ENCODE data around the gene P3H2.

The P3H2 gene

GRCh38 chr3:190070622-190071347 is 49.9 kb downstream of the P3H2 start:
- TF ChIP-seq REST (IDR thresholded peaks at IDR 0.05; ENCODE audit: insufficient read depth in 1 of 2, low read depth in 2 of 2, low read length in 2 of 2) (no peak), SIN3A (IDR thresholded peaks at IDR 0.05; ENCODE audit: borderline replicate concordance, insufficient read depth, low read length) (no peak), POLR2AphosphoS5 (IDR thresholded peaks at IDR 0.05; ENCODE audit: low read depth, low read length) (no peak)

- TF ChIP-seq FOXP2 (optimal IDR thresholded peaks at IDR 0.05; ENCODE audit: borderline replicate concordance, extremely low read depth, extremely low read length, insufficient read depth): no peak
- no peak for TF ChIP-seq POLR2AphosphoS5 (IDR thresholded peaks at IDR 0.05; ENCODE audit: low read depth, low read length)
- TF ChIP-seq TAF1 (IDR thresholded peaks at IDR 0.05; ENCODE audit: borderline replicate concordance, insufficient read depth, low read length): no peak
- TF ChIP-seq SIN3A (IDR thresholded peaks at IDR 0.05; ENCODE audit: borderline replicate concordance, insufficient read depth, low read length): no peak
Observed at GRCh38 chr3:190065204-190065603, 55.5 kb downstream of the P3H2 start.

- TF ChIP-seq POLR2AphosphoS5 (IDR thresholded peaks at IDR 0.05; ENCODE audit: low read depth, low read length) (no peak), FOXP2 (optimal IDR thresholded peaks at IDR 0.05; ENCODE audit: borderline replicate concordance, extremely low read depth, extremely low read length, insufficient read depth) (no peak), TAF1 (IDR thresholded peaks at IDR 0.05; ENCODE audit: borderline replicate concordance, insufficient read depth, low read length) (no peak), SIN3A (IDR thresholded peaks at IDR 0.05; ENCODE audit: borderline replicate concordance, insufficient read depth, low read length) (no peak), REST (IDR thresholded peaks at IDR 0.05; ENCODE audit: insufficient read depth in 1 of 2, low read depth in 2 of 2, low read length in 2 of 2) (no peak)
Observed at GRCh38 chr3:190064659-190065058, 56.0 kb downstream of the P3H2 start.

- TF ChIP-seq REST (IDR thresholded peaks at IDR 0.05; ENCODE audit: insufficient read depth in 1 of 2, low read depth in 2 of 2, low read length in 2 of 2): no peak
- no peak for TF ChIP-seq FOXP2 (optimal IDR thresholded peaks at IDR 0.05; ENCODE audit: borderline replicate concordance, extremely low read depth, extremely low read length, insufficient read depth)
- TF ChIP-seq SIN3A (IDR thresholded peaks at IDR 0.05; ENCODE audit: borderline replicate concordance, insufficient read depth, low read length): no peak
- no peak for TF ChIP-seq POLR2AphosphoS5 (IDR thresholded peaks at IDR 0.05; ENCODE audit: low read depth, low read length)
- TF ChIP-seq TAF1 (IDR thresholded peaks at IDR 0.05; ENCODE audit: borderline replicate concordance, insufficient read depth, low read length): no peak
Observed at GRCh38 chr3:190064112-190064511, 56.6 kb downstream of the P3H2 start.

- TF ChIP-seq POLR2AphosphoS5 (IDR thresholded peaks at IDR 0.05; ENCODE audit: low read depth, low read length): no peak
- TF ChIP-seq REST (IDR thresholded peaks at IDR 0.05; ENCODE audit: insufficient read depth in 1 of 2, low read depth in 2 of 2, low read length in 2 of 2): no peak
- no peak for TF ChIP-seq SIN3A (IDR thresholded peaks at IDR 0.05; ENCODE audit: borderline replicate concordance, insufficient read depth, low read length)
- TF ChIP-seq TAF1 (IDR thresholded peaks at IDR 0.05; ENCODE audit: borderline replicate concordance, insufficient read depth, low read length): no peak
- no peak for TF ChIP-seq FOXP2 (optimal IDR thresholded peaks at IDR 0.05; ENCODE audit: borderline replicate concordance, extremely low read depth, extremely low read length, insufficient read depth)
Observed at GRCh38 chr3:190063490-190063889, 57.2 kb downstream of the P3H2 start.

All from PFSK-1 (cell line).